ENCODE results near the gene PLAC8.

DNA sequence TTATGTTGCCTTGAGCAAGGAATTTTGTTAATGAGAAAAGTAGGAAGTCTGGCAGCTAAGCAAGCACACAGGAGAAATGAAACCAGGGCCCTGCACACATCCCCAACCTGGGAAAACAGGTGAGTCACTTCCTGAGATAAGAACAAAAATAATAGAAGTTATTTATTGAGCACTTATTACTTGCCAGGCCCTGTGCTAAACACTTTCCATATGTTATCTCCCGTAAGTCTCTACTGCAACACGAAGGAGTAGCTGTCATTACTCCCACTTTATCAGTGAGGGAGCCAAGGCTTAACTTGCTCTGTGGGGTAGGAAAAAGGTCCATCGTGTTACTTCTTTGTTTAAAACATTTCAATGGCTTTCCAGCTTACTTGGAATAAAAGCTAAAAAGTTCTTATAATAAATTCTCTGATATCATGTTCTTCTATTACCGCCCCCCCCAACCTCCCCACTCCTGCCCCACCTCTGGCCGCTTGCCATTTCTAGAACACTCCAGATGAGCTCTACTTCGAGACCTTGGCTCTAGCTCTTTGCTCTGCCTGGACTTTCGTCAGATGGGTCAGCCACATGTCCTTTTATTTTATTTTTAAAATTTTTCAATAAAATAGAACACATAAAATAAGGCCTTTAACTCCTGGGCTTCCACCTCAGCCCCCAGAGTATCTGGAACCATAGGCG lies 36.3 kb upstream of the PLAC8 start:
- no peak for TF ChIP-seq EZH2 (IDR thresholded peaks at IDR 0.05; ENCODE audit: low read length)
- TF ChIP-seq, protein P1, sequence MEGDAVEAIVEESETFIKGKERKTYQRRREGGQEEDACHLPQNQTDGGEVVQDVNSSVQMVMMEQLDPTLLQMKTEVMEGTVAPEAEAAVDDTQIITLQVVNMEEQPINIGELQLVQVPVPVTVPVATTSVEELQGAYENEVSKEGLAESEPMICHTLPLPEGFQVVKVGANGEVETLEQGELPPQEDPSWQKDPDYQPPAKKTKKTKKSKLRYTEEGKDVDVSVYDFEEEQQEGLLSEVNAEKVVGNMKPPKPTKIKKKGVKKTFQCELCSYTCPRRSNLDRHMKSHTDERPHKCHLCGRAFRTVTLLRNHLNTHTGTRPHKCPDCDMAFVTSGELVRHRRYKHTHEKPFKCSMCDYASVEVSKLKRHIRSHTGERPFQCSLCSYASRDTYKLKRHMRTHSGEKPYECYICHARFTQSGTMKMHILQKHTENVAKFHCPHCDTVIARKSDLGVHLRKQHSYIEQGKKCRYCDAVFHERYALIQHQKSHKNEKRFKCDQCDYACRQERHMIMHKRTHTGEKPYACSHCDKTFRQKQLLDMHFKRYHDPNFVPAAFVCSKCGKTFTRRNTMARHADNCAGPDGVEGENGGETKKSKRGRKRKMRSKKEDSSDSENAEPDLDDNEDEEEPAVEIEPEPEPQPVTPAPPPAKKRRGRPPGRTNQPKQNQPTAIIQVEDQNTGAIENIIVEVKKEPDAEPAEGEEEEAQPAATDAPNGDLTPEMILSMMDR (optimal IDR thresholded peaks at IDR 0.05 in 1 of 3, IDR thresholded peaks at IDR 0.05 in 1 of 3, conservative IDR thresholded peaks at IDR 0.05 in 1 of 3; ENCODE audit: extremely low read depth in 1 of 3, insufficient read depth in 2 of 3, low read length in 3 of 3): no peak

Data from keratinocyte (primary cell).